Neural cell (in vitro differentiated cells): ENCODE data around the gene JMJD4. TPM values are rescaled to one million over a fixed set of nuclear protein-coding genes. Genes with fewer than 3 reads are reported as not detected.

Source experiments
- H2AFZ ChIP-seq: fragments of 200-600, 300-800 bp; sonication (generic), shearing (Covaris generic); 2 replicates; pipeline ENCODE4 v1.6.0; 2014; ENCODE audit warnings: low read depth, mild to moderate bottlenecking, antibody characterized with exemption, low read length, moderate library complexity
- H3F3A ChIP-seq: fragments of 200-600 bp; shearing (Covaris generic); 2 replicates; pipeline ENCODE4 v1.6.1; 2016; ENCODE audit warnings: mild to moderate bottlenecking, moderate library complexity, mixed read lengths, antibody characterized with exemption, low read length; ENCODE audit not compliant: insufficient read depth, poor library complexity, severe bottlenecking
- H3K27ac ChIP-seq: fragments of 200-600, 300-800 bp; sonication (generic), shearing (Covaris generic); 2 replicates; pipeline ENCODE4 v1.5.1; 2014; ENCODE audit warnings: mild to moderate bottlenecking, low read length, moderate library complexity
- H3K27me3 ChIP-seq: fragments of 300-800, 200-600 bp; sonication (generic), shearing (Covaris generic); 2 replicates; pipeline ENCODE4 v1.6.0; 2014; ENCODE audit warnings: mild to moderate bottlenecking, low read depth, low read length, moderate library complexity; ENCODE audit not compliant: insufficient read depth
- H3K36me3 ChIP-seq: fragments of 300-800, 200-600 bp; sonication (generic), shearing (Covaris generic); 2 replicates; pipeline ENCODE4 v1.5.1; 2014; ENCODE audit warnings: mild to moderate bottlenecking, antibody characterized with exemption, low read length, moderate library complexity; ENCODE audit not compliant: insufficient read depth
- H3K4me2 ChIP-seq: fragments of 300-800, 200-600 bp; sonication (generic), shearing (Covaris generic); 2 replicates; pipeline ENCODE4 v1.6.0; 2014; ENCODE audit warnings: mild to moderate bottlenecking, low read length
- H3K4me3 ChIP-seq: fragments of 300-800, 200-600 bp; sonication (generic), shearing (Covaris generic); 2 replicates; pipeline ENCODE4 v1.5.1; 2014; ENCODE audit warnings: mild to moderate bottlenecking, low read length, moderate library complexity
- H3K79me2 ChIP-seq: fragments of 200-600 bp; shearing (Covaris generic); replicated peaks from 2 replicates; pipeline ENCODE4 v1.6.0; 2014; ENCODE audit warnings: mild to moderate bottlenecking, low read length, moderate library complexity; ENCODE audit not compliant: insufficient read depth
- H3K9ac ChIP-seq: fragments of 300-800, 200-600 bp; sonication (generic), shearing (Covaris generic); 2 replicates; pipeline ENCODE4 v1.6.1; 2016; ENCODE audit warnings: mild to moderate bottlenecking, low read length, mixed read lengths
- H3K9me2 ChIP-seq: fragments of 200-600 bp; shearing (Covaris generic); 2 replicates; pipeline ENCODE4 v1.6.1; 2016; ENCODE audit warnings: mild to moderate bottlenecking, low read length, mixed read lengths; ENCODE audit not compliant: insufficient read depth
- H3K9me3 ChIP-seq: fragments of 200-600, 300-800 bp; sonication (generic), shearing (Covaris generic); 2 replicates; pipeline ENCODE4 v1.6.1; 2016; ENCODE audit warnings: mild to moderate bottlenecking, mixed run types, low read length, moderate library complexity, mixed read lengths
- H4K20me1 ChIP-seq: fragments of 200-600 bp; shearing (Covaris generic); 2 replicates; pipeline ENCODE4 v1.6.1; 2016; ENCODE audit warnings: mild to moderate bottlenecking, mixed run types; ENCODE audit not compliant: insufficient read depth
- EP300 ChIP-seq: fragments of 450-650 bp; conservative IDR thresholded peaks from 2 replicates; pipeline ENCODE4 v1.6.1; 2014; ENCODE audit warnings: antibody characterized with exemption, mild to moderate bottlenecking, moderate library complexity; ENCODE audit not compliant: poor library complexity, severe bottlenecking
- EZH2 ChIP-seq: fragments of 200-600, 300-800 bp; shearing (Covaris generic), sonication (generic); IDR thresholded peaks from 2 replicates; pipeline ENCODE4 v1.6.1; 2014; ENCODE audit warnings: antibody characterized with exemption, low read length, borderline replicate concordance, mild to moderate bottlenecking; ENCODE audit not compliant: insufficient read depth, poor library complexity, severe bottlenecking
- MXI1 ChIP-seq: fragments of 450-650 bp; conservative IDR thresholded peaks from 2 replicates; pipeline ENCODE4 v1.6.1; 2014; ENCODE audit warnings: antibody characterized with exemption, mild to moderate bottlenecking; ENCODE audit not compliant: poor library complexity, severe bottlenecking
- POLR2AphosphoS5 ChIP-seq: IDR thresholded peaks from 2 replicates; pipeline ENCODE4 v1.6.1; 2012
- RAD21 ChIP-seq: fragments of 450-650 bp; conservative IDR thresholded peaks from 2 replicates; pipeline ENCODE4 v1.6.1; 2014; ENCODE audit warnings: antibody characterized with exemption, mild to moderate bottlenecking, moderate library complexity
- SMC3 ChIP-seq: fragments of 450-650 bp; conservative IDR thresholded peaks from 2 replicates; pipeline ENCODE4 v1.6.1; 2014; ENCODE audit warnings: antibody characterized with exemption, mild to moderate bottlenecking, moderate library complexity; ENCODE audit not compliant: poor library complexity
- TAF1 ChIP-seq: IDR thresholded peaks from 2 replicates; pipeline ENCODE4 v1.6.1; 2012; ENCODE audit warnings: low read depth
- polyA plus RNA-seq: library from polyadenylated mRNA; depleted of rRNA; stranded (reverse); fragments of >200 nt; gene quantifications from 2 replicates; pipeline ENCODE4 v1.2.3, GENCODE V29; 2014
- TF ChIP-seq, protein P1 (sequence below): IDR thresholded peaks from 2 replicates; pipeline ENCODE4 v1.6.1; 2012; ENCODE audit warnings: borderline replicate concordance
- TF ChIP-seq, protein P2 (sequence below): fragments of 450-650 bp; IDR thresholded peaks from 2 replicates; pipeline ENCODE4 v1.5.1; 2014; ENCODE audit warnings: antibody characterized with exemption, mild to moderate bottlenecking, moderate library complexity; ENCODE audit not compliant: poor library complexity, severe bottlenecking

Gene JMJD4
- polyA plus RNA-seq, 1 donor from 2014 or later: 17.2 TPM

DNA sequence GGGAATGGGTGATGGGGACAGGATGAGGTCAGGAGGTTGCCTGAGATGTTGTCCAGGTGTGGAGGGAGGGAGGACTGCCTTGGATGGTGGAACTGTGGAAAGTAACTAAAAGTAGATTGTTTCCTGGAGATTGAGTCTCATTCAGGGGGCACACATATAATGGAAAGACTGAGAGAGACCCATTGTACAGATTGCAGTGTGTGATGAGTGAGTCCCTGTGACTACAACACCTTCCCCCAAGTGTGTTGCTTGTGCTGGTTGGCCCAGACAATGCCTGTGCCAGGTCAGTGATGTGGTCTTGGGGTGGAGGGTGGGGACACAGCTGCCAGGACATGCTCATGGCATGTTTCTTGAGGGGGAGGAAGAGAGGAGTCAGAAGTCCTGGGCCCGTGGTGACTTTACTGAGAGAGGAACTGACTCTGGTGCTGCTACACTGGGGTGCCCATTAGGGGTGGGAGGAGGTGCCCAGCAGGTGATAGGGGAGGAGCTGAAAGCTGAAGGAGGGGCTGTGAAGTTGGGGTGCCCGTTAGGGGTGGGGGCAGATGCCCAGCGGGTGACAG, 5.4 kb upstream of the JMJD4 start:
- no peaks in the 10 kb centered on the region for H3F3A ChIP-seq
- TF ChIP-seq TAF1 (no peak), EZH2 (no peak), POLR2AphosphoS5 (no peak), SMC3 (no peak), MXI1 (no peak), EP300 (no peak), RAD21 (no peak)
- TF ChIP-seq, protein P1, sequence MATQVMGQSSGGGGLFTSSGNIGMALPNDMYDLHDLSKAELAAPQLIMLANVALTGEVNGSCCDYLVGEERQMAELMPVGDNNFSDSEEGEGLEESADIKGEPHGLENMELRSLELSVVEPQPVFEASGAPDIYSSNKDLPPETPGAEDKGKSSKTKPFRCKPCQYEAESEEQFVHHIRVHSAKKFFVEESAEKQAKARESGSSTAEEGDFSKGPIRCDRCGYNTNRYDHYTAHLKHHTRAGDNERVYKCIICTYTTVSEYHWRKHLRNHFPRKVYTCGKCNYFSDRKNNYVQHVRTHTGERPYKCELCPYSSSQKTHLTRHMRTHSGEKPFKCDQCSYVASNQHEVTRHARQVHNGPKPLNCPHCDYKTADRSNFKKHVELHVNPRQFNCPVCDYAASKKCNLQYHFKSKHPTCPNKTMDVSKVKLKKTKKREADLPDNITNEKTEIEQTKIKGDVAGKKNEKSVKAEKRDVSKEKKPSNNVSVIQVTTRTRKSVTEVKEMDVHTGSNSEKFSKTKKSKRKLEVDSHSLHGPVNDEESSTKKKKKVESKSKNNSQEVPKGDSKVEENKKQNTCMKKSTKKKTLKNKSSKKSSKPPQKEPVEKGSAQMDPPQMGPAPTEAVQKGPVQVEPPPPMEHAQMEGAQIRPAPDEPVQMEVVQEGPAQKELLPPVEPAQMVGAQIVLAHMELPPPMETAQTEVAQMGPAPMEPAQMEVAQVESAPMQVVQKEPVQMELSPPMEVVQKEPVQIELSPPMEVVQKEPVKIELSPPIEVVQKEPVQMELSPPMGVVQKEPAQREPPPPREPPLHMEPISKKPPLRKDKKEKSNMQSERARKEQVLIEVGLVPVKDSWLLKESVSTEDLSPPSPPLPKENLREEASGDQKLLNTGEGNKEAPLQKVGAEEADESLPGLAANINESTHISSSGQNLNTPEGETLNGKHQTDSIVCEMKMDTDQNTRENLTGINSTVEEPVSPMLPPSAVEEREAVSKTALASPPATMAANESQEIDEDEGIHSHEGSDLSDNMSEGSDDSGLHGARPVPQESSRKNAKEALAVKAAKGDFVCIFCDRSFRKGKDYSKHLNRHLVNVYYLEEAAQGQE: no peak
- TF ChIP-seq, protein P2, sequence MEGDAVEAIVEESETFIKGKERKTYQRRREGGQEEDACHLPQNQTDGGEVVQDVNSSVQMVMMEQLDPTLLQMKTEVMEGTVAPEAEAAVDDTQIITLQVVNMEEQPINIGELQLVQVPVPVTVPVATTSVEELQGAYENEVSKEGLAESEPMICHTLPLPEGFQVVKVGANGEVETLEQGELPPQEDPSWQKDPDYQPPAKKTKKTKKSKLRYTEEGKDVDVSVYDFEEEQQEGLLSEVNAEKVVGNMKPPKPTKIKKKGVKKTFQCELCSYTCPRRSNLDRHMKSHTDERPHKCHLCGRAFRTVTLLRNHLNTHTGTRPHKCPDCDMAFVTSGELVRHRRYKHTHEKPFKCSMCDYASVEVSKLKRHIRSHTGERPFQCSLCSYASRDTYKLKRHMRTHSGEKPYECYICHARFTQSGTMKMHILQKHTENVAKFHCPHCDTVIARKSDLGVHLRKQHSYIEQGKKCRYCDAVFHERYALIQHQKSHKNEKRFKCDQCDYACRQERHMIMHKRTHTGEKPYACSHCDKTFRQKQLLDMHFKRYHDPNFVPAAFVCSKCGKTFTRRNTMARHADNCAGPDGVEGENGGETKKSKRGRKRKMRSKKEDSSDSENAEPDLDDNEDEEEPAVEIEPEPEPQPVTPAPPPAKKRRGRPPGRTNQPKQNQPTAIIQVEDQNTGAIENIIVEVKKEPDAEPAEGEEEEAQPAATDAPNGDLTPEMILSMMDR: no peak
- H3K9me2 ChIP-seq: no peaks in the 10 kb centered on the region
- no peak overlapping the region for H3K27ac ChIP-seq
- H3K9me3 ChIP-seq: no peaks in the 10 kb centered on the region
- no peak overlapping the region for H3K4me2 ChIP-seq
- no peak overlapping the region for H3K9ac ChIP-seq
- H4K20me1 ChIP-seq: no peaks in the 10 kb centered on the region
- no peak overlapping the region for H3K4me3 ChIP-seq
- no peak overlapping the region for H2AFZ ChIP-seq
- H3K79me2 ChIP-seq: peaks cover 27% of the 10 kb centered on the region
- no peaks in the 10 kb centered on the region for H3K36me3 ChIP-seq
- H3K27me3 ChIP-seq: no peaks in the 10 kb centered on the region

DNA sequence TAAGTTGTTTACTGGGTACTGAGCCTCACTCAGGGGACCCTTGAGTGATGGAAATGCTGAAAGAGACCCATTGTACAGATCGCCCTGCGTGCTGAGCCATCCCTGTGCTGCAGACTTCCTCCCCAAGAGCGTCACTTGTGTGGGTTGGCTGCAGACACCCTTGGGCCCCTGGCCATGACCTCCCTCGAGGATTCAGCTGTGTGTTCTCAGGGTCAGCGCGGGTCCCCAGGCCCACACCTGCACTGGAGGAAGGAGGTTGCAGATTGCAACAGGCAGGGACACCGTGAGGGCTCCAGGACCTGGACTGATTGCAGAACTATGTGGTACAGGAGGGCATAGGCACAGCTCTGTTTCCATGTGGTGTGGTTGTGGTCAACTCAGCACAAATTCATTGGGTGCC, 4.5 kb upstream of the JMJD4 start:
- Histone ChIP-seq H3F3A (no peaks in the 10 kb centered on the region), H2AFZ (no peak overlapping the region), H3K9ac (no peak overlapping the region), H4K20me1 (no peaks in the 10 kb centered on the region), H3K36me3 (no peaks in the 10 kb centered on the region), H3K4me2 (no peak overlapping the region), H3K4me3 (no peak overlapping the region), H3K27ac (no peak overlapping the region), H3K9me3 (no peaks in the 10 kb centered on the region), H3K27me3 (no peaks in the 10 kb centered on the region), H3K79me2 (peaks cover 30% of the 10 kb centered on the region), H3K9me2 (no peaks in the 10 kb centered on the region)
- TF ChIP-seq TAF1 (no peak), SMC3 (no peak), EP300 (no peak), EZH2 (no peak)
- TF ChIP-seq, protein P1: no peak
- TF ChIP-seq, protein P2: no peak
